Measurements from ENCODE around the gene NFATC2.

Gene NFATC2

DNA sequence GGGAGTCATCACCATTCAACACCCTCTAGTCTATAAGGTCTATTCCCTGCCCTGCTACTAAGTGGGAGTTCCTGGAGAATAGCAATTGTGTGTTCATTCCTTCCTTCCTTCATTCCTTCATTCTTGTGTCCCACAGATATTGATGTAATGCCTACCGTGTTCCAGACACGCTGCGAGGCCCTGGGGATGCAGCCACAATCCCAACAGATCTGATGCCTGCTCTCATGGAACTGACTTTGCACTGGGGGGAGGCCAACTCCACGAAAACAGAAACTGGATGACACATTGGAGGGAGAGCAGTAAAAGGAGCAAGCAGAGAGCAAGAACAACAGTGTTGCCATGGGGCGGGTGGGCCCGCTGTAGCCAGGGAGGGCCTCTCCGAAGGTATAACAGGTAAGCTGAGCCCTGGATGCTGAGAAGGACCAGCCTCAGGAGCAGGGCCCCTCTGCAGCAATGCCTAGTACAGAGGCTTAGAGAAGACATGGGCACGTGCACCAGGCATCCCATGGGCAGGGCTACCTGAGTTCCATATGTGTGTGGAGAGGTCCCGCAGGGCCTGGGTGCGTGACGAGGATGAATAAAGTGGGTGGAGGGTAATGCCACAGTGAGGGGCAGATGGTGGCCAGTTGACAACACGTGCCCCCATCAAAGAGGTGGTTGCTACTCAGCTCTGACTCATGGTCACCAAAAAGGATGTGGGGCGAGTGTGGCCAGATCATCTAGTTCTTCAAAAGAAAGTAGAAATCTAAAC lies 173.9 kb downstream of the NFATC2 start:
- no peak for DNase-seq

DNA sequence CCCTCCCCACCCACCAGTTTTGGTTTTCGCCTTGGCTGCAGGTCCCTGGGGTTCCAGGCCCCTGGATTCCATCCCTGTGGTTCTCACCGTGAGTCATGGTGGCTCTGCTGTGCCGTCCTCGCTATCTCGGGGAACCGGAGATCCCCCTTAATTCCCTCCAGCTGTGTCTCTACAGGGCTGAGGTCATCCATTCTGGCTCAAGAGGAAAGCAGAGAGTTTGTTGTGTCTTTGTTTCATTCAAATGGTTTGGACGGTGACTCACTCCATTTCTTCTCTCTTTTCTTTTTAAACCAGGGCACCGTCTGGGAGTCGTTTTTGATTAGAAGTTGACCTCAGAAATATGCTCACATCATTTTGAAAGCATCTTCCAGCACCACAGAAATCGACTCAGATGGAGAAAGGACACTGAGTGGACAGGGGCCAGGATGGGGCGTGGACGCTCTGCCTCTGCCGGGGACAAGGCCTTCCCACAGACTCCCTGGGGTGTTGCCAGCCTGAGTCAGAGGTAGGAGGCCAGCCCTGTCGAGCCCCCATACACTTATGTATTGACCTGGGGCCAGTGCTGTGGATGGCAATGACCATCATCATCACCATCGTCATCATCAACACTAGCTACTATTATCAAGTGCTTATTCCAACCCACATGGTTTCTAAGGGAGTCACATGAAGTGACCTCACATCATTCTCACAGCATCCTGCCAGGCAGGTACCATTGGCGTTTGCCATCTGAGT lies 176.2 kb downstream of the NFATC2 start:
- no peak for DNase-seq

DNA sequence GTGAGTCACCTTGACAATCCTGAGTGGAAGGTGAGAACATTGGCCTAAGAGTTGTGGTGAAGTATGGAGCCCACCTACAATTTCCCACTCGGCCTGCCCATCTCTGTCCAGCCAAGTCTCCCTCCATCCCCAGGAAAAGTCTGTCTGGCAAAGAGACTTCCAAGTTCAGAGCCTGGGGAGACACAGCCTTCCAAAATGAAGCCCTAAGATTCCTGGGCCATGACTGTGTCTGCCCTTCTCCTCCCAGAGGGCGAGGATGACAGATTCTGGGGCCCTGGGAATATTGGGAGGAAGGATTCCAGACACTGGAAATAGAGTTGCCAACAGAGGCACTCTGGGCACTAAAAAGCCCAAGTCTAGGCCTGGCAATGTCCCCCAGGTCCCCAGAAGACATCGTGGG lies 176.8 kb downstream of the NFATC2 start:
- DNase-seq = no peak

DNA sequence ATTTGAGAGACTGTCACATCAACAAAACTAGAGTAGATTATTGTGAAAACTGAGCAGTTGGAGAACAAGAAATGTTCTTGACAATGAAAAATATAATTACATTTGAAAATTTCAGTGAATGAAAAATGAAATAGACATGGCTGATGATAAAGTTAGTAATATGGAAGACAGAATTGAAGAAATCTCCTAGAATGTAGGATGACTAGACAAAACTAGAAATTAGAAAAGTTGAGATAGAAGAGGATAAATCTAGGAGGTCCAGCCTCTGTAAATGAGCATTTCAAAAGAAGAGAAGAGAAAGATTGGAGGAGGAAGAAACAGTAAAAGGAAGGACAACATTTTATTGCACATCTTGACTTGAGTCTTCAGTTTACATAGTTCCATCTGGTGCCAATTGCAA lies 178.7 kb downstream of the NFATC2 start:
- DNase-seq = no peak

DNA sequence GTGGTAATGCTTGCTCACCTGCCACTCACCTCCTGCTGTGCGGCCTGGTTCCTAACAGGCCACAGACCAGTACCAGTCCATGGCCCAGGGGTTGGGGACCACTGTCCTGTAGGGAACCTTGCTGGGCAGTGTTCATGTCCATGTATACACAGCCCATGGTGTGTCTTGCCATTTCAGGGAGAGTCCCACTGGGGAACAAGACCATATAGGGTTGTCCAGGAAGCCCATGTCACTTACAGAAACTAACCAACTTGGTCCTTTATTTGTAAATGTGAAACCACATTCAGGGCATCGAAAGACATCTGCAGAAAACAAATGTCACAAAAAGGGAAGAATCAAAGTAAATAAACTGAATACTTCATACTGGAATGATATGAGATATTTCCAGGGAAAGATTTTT lies 179.1 kb downstream of the NFATC2 start:
- DNase-seq = no peak

DNA sequence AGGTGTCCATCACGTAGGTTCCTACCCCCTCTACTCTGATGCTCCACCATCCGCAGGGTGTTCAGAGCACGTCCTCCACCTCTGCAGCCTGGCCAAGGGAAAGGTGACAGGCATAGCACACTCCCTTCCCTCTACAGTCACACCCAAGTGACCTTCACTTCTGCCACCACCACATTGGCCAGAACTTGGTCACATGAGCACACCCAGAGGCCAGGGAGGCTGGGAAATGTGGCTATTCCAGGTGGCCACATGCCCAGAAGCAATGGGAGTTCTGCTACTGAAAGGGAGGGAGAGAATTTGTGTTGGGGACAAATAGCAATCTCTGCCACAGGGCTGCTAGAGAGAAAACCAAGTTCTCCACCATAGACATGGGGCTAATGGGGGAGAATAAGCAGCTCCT lies 180.3 kb downstream of the NFATC2 start:
- no peak for DNase-seq

DNA sequence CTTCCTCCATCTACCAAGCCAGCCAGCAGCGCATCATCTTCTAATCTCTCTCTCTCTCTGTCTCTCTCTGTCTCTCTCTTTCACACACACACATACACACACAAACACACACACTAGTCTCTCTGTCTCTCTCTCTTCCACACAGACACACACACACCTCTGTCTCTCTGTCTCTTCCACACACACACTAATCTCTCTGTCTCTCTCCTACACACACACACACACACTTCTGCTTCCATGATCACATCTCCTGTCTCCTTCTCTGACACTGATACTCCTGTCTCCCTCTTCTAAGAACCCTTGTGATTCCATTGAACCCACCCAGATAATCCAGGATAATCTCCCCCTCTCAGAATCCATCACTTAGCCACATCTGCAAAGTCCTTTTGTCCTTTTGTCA lies 181.3 kb downstream of the NFATC2 start:
- DNase-seq = no peak

DNA sequence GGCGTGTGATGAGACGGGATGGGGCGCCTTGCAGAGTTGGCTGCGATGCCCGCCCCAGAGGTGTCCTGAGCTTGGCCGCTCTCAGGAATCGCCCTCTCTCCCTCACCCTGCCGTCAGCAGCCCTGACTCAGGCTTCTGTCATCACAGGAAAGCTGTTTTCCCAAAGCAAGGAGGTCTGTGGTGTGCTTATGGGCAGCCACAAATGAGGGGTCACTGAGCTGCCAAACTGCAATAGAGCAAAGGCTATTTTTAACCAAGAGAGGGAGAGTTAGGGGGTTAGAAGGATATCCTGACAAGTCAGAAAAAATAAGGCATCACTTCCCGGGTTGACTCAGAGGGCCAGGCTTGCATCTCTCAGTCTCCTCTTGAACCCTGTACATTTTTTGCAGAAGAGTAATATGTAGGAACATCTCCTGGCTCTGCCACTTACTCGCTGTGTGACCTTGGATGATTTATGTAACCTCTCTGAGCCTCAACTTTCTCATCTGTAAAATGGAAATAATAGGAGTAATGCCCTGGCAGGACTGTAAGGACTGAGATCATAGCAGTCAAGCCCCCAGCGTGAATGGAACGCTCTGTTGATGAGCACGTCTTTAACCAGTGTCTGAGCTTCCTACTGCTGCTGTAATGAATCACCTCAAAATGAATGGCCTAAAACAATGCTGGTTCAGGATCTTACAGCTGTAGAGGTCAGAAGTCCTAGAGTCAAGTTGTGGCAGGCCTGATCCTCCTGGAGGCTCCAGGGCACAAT lies 181.9 kb downstream of the NFATC2 start:
- DNase-seq = no peak

DNA sequence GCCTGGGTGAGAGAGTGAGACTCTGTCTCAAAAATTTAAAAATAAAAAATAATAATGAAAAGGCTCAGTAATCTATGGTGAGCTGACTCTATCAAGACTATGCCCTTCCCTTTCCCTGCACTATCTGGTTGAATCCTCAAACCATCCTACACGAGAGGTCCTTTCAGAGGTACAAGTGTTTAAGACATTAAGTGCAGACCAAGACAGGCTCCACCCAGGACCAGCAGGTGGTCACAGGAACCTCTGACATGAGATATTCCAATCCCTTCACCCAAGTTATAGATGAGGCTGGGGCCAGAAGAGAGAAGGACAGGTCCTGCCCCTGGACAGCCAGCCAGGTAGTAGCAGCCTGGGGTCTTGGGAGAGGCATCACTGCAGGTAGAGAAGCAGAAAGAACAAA lies 182.6 kb downstream of the NFATC2 start:
- DNase-seq = no peak

DNA sequence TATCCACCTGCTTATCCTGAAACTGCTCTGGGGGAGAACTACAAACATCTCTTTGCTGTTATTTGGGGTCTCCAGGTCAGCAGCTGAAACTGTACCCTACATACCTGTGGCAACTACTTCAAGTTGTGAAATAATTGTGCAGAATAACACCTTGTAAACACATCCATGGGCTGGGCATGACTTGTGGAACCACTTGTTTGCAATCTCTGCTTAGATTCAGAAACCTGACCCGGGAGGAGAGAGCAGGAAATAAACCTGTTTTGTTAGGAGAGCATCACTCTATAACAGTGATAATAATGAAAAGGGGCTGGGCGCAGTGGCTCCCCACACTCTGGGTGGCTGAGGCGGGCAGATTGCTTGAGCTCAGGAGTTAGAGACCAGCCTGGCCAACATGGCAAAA lies 183.1 kb downstream of the NFATC2 start:
- DNase-seq = no peak

DNA sequence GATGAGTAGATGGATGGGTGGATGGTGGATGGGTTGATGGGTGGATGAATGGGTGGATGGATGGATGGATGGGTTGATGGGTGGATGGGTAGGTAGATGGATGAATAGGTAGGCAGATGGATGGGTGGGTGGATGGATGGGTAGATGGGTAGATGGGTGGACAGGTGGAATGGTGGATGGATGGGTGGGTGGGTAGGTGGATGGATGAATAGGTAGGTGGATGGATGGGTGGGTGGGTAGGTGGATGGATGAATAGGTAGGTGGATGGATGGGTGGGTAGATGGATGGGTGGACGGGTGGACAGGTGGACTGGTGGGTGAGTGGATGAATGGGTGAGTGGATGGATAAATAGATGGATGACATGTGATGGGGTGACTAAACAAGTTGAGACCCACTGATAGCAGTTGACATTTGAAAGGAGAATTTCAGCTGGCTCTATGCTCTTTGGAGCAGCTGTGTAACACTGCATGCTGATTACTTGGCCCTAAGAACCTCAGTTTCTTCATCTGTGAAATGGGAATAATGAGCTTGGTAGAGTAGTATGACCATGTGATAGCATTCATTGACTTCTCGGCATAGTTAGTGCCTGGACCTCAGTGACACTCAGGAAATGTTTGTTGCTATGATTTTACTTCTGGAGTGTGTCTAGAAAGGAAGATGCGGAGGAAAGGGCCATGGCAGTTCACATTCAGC lies 184.3 kb downstream of the NFATC2 start:
- DNase-seq = no peak

DNA sequence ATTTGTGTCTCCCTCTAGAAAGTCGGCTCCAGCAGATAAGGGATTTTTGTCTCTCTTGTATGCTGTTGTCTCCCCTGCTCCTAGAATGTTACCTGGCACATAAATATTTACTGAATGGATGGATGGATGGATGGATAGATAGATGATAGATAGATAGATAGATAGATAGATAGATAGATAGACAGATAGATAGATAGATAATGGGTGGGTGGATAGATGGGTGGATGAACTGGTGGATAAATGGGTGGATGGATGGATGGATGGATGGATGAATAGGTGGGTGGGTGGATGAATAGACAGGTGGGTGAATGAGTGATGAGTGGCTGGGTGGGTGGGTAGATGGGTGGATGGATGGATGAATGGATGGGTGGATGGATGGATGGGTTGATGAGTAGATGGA lies 185.0 kb downstream of the NFATC2 start:
- DNase-seq = no peak

DNA sequence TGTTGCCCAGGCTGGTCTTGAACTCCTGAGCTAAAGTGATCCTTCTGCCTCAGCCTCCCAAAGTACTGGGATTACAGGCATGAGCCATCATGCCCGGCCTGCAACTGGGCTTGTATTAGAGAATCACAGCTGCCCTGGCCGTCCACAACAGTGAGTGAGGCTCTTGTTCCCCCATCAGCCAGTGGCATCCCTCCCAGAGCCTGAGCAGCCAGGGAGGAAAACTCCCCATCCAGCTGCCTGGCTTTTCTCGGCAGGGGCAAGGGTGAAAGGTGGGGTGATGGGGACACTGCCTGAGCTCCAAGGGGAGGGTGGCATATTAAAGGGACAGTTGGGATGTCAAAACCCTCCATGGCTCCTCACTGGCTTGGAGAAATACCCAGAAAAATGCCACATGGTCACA lies 185.6 kb downstream of the NFATC2 start:
- no peak for DNase-seq

DNA sequence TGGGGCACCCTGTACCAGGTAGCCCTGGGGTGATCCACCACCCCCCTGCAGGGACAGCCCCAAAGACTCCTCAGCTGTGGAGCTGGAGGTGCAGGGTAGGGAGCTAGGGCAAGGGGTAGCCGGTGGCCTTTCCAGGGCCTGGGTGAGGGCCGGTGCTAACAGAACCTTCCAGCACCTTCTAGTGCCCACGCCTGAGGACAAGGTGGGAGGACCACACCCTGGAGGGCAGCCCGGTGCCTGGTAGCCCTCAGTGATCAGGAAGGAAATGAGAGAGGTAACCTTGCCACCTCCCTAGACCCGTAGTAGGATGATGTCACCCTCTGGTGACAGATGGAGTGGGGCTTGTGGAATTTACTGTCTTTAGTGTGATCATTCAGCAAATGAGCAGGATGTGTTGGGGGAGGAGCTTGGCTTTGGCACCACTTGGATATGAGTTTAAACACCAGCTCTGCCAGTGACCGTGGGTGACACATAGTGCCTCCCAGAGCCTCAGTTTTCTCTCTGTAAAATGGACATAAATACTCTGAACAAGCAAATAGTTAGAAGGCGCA lies 187.7 kb downstream of the NFATC2 start:
- DNase-seq = no peak

DNA sequence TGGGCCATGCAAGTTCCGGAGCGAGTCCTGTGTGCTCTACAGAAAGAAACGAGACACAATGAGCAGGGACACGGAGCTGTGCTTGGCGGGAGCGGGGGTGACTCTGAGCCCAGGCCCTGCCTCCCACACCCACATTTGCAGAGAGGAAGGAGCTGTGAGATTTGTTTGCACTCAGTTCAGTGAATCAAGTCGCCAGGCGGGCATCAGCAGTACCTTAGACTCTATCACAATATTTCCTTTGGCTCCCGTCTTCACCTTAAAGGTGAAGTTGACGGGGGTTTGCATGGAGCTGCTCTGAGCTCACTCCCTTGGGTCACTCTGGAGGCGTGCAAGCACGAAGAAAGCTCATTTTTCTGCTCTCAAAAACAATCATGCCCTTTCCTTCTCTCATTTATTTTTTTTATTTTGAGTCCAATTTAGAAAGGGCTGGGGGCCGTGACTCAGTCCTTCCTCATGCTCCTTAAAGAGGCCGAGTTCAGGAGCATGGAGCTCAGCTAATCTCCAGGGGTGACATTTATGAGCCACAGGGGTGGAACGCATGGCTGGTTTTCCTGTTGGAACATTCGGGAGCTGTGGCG lies 188.2 kb downstream of the NFATC2 start:
- no peak for DNase-seq

DNA sequence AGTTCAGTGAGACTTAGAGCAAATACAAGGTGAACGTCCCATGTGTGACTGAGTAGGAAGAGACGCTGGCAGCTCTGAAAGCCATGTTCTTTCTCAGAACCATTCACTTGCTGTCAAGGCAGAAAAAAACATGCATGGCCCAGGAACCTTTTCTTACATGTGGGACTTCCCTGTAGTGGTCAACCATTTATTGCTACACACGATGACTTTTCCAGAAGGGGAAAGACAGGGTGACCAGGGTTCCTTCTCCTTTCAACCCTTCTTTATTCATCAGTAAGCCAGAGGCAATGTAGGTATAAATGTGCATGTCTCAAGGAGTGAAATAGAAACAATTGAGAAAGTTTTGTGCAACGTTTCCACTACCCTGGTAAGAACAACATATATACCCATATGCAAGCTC lies 189.0 kb downstream of the NFATC2 start:
- DNase-seq = no peak

DNA sequence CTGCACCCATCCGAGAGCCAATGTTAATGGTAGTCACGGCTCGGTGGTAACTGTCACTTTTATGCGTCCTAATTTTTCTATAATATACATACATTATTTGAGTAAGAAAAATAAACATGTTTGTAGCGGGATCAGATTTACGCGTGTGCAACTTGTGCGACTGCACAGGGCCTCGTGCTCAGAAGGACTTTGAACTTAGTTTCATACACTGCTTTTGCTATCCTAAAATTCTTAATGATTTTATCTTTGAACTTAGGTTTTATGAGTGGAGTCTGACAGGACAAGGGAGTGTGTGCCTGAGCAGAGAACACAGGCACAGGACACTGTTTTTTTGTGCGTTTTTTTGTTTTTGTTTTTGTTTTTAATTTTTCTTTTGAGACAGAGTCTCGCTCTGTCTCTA lies 189.7 kb downstream of the NFATC2 start:
- no peak for DNase-seq

DNA sequence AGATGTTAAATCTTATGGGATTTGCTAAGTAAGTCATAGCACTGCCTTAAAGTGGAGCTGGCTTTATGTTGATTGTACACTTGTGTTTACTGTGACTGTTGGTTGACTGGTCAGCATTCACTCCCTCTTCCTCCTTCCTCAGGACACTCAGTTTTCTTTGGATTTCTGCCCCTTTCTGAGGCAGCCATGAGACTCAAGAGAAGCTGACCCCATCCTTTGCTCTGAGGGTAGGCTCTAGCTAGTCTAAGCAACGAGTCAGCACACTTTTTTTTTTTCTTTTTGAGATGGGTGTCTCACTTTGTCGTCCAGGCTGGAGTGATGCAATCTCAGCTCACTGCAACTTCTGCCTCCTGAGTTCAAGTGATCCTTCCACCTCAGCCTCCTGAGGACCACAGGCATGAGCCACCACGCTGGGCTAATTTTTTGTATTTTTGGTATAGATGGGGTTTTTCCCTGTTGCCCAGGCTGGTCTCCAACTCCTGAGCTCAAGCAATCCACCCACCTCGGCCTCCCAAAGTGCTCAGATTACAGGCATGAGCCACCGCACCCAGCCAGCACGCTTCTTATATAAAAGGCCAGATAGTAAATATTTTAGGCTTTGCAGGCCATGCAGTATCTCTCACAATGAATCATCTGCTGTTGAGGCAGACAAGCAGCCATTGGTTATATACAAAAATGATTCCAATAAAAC lies 191.4 kb downstream of the NFATC2 start:
- no peak for DNase-seq

DNA sequence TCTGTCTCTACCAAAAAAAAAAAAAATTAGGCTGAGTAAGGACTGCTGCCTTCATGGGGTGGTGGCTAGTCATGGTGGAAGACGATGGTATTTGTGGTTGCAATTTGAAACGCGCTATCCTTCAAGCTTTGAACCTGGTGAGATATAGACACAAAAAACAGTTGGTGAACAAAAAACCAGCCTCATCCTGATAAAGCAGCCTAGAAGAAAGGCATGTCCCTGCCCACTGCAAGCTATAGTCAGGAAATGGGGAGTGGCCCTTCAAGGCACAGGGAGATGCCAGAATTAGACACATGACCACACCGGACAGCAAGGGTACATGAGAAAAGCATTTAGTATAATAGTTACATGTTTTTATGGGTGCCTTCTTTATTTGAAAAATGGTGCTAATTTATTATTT lies 193.6 kb downstream of the NFATC2 start:
- no peak for DNase-seq

DNA sequence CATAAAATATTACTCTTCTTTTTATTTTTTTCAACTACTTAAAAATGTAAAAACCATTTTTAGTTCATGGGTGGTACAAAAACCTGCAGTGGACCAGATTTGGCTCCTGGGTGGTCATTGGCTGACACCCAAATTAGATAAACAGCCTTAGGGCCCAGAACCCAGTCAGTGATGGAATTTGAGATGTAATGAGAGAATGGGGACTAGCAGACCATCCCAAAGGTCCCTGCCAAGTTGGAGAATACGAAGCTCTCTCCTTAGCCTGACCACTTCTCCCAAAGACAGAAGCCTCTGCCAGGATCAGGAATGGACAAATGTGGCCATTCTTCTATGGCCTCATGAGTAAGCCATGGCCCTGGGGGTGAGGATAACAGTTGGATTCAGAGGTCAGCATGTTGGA lies 194.7 kb downstream of the NFATC2 start:
- DNase-seq = no peak

DNA sequence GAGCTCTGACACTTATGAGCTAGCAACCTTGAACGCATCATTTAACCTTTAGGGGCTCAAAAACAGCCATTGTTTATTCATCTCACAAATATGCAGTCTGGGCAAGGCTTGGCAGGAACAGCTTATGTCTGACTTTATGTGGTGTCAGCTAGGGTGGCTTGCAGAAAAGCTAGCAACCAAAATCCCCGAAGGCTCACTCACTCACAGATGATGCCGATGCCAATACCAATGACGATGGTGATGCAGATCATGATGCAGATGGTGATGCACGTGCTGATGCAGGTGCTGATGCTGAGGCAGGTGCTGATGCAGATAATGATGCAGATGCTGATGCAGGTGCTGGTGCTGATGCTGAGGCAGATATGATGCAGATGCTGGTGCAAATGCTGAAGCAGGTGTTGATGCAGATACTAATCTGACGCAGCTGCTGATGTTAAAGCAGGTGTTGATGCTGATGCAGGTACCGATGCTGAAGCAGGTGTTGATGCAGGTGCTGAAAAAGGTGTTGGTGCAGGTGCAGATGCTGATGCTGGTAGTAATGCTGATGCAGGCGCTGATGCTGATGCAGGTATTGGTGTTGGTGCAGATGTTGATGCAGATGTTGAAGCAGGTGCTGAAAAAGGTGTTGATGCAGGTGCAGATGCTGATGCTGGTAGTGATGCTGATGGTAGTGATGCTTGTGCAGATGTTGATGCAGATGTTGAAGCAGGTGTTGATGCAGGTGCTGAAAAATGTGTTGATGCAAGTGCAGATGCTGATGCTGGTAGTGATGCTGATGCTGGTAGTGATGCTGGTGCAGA lies 195.6 kb downstream of the NFATC2 start:
- DNase-seq = no peak
